ENCODE data around the gene CMSS1.

The CMSS1 gene

DNA sequence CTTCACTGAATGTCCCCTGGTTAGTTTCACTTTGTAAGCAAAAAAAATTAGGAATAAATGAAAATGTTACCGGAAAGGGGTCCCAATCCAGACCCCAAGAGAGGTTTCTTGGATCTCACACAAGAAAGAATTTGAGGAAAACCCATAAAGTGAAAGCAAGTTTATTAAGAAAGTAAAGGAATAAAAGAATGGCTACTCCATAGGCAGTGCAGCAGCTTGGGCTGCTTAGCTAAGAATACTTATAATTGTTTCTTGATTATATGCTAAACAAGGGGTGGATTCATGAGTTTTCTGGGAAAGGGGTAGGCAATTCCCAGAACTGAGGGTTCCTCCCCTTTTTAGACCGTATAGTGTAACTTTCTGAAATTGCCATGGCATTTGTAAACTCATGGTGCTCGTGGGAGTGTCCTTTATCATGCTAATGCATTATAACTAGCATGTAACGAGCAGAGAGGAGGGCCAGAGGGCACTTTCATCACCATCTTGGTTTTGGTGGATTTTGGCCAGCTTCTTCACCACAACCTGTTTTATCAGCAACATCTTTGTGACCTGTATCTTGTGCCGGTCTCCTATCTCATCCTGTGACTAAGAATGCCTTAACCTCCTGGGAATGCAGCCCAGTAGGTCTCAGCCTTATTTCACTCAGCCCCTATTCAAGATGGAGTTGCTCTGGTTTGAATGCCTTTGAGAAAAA lies 41.0 kb upstream of the CMSS1 start:
- no peak overlapping the region for H3K27ac ChIP-seq
- TF ChIP-seq ZFX (IDR thresholded peaks at IDR 0.05) = no peak
- TF ChIP-seq, protein P1, sequence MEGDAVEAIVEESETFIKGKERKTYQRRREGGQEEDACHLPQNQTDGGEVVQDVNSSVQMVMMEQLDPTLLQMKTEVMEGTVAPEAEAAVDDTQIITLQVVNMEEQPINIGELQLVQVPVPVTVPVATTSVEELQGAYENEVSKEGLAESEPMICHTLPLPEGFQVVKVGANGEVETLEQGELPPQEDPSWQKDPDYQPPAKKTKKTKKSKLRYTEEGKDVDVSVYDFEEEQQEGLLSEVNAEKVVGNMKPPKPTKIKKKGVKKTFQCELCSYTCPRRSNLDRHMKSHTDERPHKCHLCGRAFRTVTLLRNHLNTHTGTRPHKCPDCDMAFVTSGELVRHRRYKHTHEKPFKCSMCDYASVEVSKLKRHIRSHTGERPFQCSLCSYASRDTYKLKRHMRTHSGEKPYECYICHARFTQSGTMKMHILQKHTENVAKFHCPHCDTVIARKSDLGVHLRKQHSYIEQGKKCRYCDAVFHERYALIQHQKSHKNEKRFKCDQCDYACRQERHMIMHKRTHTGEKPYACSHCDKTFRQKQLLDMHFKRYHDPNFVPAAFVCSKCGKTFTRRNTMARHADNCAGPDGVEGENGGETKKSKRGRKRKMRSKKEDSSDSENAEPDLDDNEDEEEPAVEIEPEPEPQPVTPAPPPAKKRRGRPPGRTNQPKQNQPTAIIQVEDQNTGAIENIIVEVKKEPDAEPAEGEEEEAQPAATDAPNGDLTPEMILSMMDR (conservative IDR thresholded peaks at IDR 0.05) = no peak

GRCh38 chr3:99777210-99777549 lies 40.5 kb upstream of the CMSS1 start:
- TF ChIP-seq ZFX (IDR thresholded peaks at IDR 0.05) = no peak
- TF ChIP-seq, protein P1 (conservative IDR thresholded peaks at IDR 0.05) = no peak
- H3K27ac ChIP-seq = no peak overlapping the region

DNA sequence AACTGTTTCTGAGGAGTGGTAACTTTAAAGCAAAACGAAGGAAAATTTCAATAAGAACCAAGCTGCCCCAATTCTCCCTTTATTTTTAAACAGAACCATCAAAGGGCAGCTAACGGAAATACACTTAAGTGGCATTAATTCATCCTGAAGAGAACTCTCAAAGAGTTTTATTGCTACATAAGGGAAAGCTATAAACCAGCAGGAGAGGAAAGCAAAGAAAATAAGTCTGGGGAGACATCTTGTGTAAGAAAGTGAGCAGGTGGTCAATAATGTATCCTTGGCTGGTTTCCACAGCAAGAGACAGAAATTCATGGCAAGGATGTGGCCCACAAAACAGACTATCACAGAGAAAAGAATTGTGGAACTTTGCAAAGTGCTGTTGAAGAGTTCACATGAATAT lies 40.0 kb upstream of the CMSS1 start:
- no peak overlapping the region for H3K27ac ChIP-seq
- TF ChIP-seq, protein P1 (conservative IDR thresholded peaks at IDR 0.05) = no peak
- no peak for TF ChIP-seq ZFX (IDR thresholded peaks at IDR 0.05)

- TF ChIP-seq, protein P1 (conservative IDR thresholded peaks at IDR 0.05) = no peak
- no peak for TF ChIP-seq ZFX (IDR thresholded peaks at IDR 0.05)
- no peak overlapping the region for H3K27ac ChIP-seq
These were observed 36.9 kb upstream of the CMSS1 start for GRCh38 chr3:99780749-99781148.

- no peak for TF ChIP-seq ZFX (IDR thresholded peaks at IDR 0.05)
- TF ChIP-seq, protein P1 (conservative IDR thresholded peaks at IDR 0.05) = no peak
- no peak overlapping the region for H3K27ac ChIP-seq
These were observed 35.9 kb upstream of the CMSS1 start for GRCh38 chr3:99781761-99782160.

- no peak overlapping the region for H3K27ac ChIP-seq
- no peak for TF ChIP-seq ZFX (IDR thresholded peaks at IDR 0.05)
- TF ChIP-seq, protein P1 (conservative IDR thresholded peaks at IDR 0.05) = no peak
These were observed 34.6 kb upstream of the CMSS1 start for GRCh38 chr3:99783011-99783573.

DNA sequence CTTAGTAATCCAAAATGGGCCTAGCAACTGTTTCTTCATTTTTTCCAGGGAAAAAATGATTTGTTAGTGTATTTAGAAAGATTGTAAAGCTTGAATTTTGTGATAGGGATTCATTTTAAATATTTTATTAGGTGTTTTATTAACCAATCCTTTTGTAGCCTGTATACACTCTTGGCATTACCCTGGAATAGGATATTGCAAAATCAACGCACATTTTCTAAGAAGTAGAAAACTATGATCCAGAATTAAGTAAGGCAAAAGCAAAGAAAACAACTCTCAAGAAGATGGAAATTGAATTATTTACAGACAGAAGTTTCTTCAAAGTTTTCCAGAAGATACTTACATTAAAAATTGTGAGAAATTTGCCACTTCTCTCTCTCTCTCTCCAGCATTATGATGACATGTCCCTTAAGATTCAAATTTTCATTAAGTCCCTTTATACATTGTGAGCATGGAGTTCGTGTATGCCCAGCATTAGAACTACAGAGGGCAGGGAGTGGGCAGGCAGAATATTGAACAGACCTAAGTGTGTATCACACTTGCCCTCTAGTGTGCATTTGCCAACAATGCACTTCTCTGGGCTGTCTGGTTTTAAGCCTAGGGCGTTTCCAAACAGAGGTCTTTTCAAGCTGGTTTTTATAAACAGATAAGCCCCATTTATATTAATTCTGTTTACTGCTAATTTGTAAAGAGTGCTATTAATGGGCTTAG lies 28.5 kb upstream of the CMSS1 start:
- H3K27ac ChIP-seq = no peak overlapping the region
- TF ChIP-seq ZFX (IDR thresholded peaks at IDR 0.05) = no peak
- TF ChIP-seq, protein P1 (conservative IDR thresholded peaks at IDR 0.05) = peak; percentile 67

All from C4-2B (cell line).